ENCODE measurements around the gene PCNT.
A peak's percentile ranks its signal among the peaks of the same experiment; 100 is the strongest.

Gene PCNT

DNA sequence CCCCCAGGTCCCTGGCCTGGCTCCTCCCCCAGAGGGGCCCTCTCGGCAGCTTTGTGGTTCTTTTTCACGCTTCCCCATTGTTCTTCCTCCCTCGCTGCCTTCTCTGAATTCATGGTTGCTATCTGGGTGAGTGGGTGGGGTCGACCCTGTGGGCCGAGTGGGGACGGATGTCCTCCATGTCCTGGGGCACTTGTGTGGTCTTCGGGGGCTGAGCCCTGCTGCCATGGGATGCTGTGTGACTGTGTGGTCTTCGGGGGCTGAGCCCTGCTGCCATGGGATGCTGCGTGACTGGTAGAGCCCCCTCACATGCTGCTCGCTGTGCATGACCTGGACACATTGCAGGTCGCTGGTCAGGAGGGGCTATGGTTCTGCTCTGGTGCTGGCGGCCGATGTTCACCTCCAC is 113.1 kb downstream of the PCNT start:
- no peaks in the 10 kb centered on the region for H3K9me3 ChIP-seq (ENCODE audit: control insufficient read depth, insufficient read depth, low read depth, low read length)
- ChIA-PET CTCF (interaction anchor here (0.7 kb wide), 1 partner anchor 192 kb away, joined by 3 read pairs; no protein-coding TSS in a partner anchor), POLR2A (no interaction called here)
- H3K27ac ChIP-seq (ENCODE audit: extremely low read depth, low read depth, low read length) = no peak overlapping the region
- no peak overlapping the region for H3K4me3 ChIP-seq (ENCODE audit: low read depth, low read length)
- peaks cover 41 to 86% of the 10 kb centered on the region in 2 experiments for H3K36me3 ChIP-seq (ENCODE audit: control insufficient read depth in 2 of 2, insufficient read depth in 1 of 2, low read length in 2 of 2)
- no peaks in the 10 kb centered on the region for H3K4me1 ChIP-seq (ENCODE audit: control insufficient read depth, insufficient read depth, low read length)
- TF ChIP-seq EGR2 (tag by site-specific recombination; IDR thresholded peaks at IDR 0.05; ENCODE audit: low read depth) (peak; percentile 69), ZNF354C (tag by site-specific recombination; IDR thresholded peaks at IDR 0.05; ENCODE audit: borderline replicate concordance, low read depth) (no peak)

- TF ChIP-seq ZBTB8A (tag by site-specific recombination; IDR thresholded peaks at IDR 0.05) (no peak), ZNF335 (tag by site-specific recombination; conservative IDR thresholded peaks at IDR 0.05) (no peak), SP2 (tag by site-specific recombination; IDR thresholded peaks at IDR 0.05) (no peak), ZNF404 (tag by site-specific recombination; IDR thresholded peaks at IDR 0.05) (no peak)
- Histone ChIP-seq H3K4me3 (ENCODE audit: low read depth, low read length) (no peak overlapping the region), H3K9me3 (ENCODE audit: control insufficient read depth, insufficient read depth, low read depth, low read length) (no peaks in the 10 kb centered on the region), H3K27ac (ENCODE audit: extremely low read depth, low read depth, low read length) (no peak overlapping the region), H3K4me1 (ENCODE audit: control insufficient read depth, insufficient read depth, low read length) (no peaks in the 10 kb centered on the region), H3K36me3 (ENCODE audit: control insufficient read depth in 2 of 2, insufficient read depth in 1 of 2, low read length in 2 of 2) (peaks cover 39 to 86% of the 10 kb centered on the region in 2 experiments)
- ChIA-PET POLR2A (no interaction called here), CTCF (no interaction called here)
These were observed 113.6 kb downstream of the PCNT start for GRCh38 chr21:46437511-46437910.

GRCh38 chr21:46438241-46438640 is 114.3 kb downstream of the PCNT start:
- Histone ChIP-seq H3K36me3 (ENCODE audit: control insufficient read depth in 2 of 2, insufficient read depth in 1 of 2, low read length in 2 of 2) (peaks cover 35 to 87% of the 10 kb centered on the region in 2 experiments), H3K9me3 (ENCODE audit: control insufficient read depth, insufficient read depth, low read depth, low read length) (no peaks in the 10 kb centered on the region), H3K4me3 (ENCODE audit: low read depth, low read length) (no peak overlapping the region), H3K27ac (ENCODE audit: extremely low read depth, low read depth, low read length) (no peak overlapping the region), H3K4me1 (ENCODE audit: control insufficient read depth, insufficient read depth, low read length) (no peaks in the 10 kb centered on the region)
- TF ChIP-seq ZNF274 (IDR thresholded peaks at IDR 0.05; ENCODE audit: low read length) = no peak
- TF ChIP-seq ZNF274 (tag by site-specific recombination; IDR thresholded peaks at IDR 0.05; ENCODE audit: borderline replicate concordance) = no peak
- TF ChIP-seq ZNF114 (tag by site-specific recombination; IDR thresholded peaks at IDR 0.05) = no peak
- no peak for TF ChIP-seq ZNF366 (tag by site-specific recombination; conservative IDR thresholded peaks at IDR 0.05)
- TF ChIP-seq ZNF701 (tag by site-specific recombination; IDR thresholded peaks at IDR 0.05) = no peak
- TF ChIP-seq ZEB2 (tag by site-specific recombination; IDR thresholded peaks at IDR 0.05) = no peak
- TF ChIP-seq, protein P1, sequence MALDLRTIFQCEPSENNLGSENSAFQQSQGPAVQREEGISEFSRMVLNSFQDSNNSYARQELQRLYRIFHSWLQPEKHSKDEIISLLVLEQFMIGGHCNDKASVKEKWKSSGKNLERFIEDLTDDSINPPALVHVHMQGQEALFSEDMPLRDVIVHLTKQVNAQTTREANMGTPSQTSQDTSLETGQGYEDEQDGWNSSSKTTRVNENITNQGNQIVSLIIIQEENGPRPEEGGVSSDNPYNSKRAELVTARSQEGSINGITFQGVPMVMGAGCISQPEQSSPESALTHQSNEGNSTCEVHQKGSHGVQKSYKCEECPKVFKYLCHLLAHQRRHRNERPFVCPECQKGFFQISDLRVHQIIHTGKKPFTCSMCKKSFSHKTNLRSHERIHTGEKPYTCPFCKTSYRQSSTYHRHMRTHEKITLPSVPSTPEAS (tag by site-specific recombination; IDR thresholded peaks at IDR 0.05) = no peak
- TF ChIP-seq ZNF324 (tag by site-specific recombination; IDR thresholded peaks at IDR 0.05) = no peak
- TF ChIP-seq SETDB1 (IDR thresholded peaks at IDR 0.05; ENCODE audit: insufficient read length, low read length) = no peak
- ChIA-PET POLR2A (no interaction called here), CTCF (no interaction called here)

GRCh38 chr21:46439906-46440305 is 116.0 kb downstream of the PCNT start:
- no peak overlapping the region for H3K4me3 ChIP-seq (ENCODE audit: low read depth, low read length)
- no peaks in the 10 kb centered on the region for H3K4me1 ChIP-seq (ENCODE audit: control insufficient read depth, insufficient read depth, low read length)
- ChIA-PET POLR2A (no interaction called here), CTCF (no interaction called here)
- H3K9me3 ChIP-seq (ENCODE audit: control insufficient read depth, insufficient read depth, low read depth, low read length) = no peaks in the 10 kb centered on the region
- H3K36me3 ChIP-seq (ENCODE audit: control insufficient read depth in 2 of 2, insufficient read depth in 1 of 2, low read length in 2 of 2) = peaks cover 30 to 87% of the 10 kb centered on the region in 2 experiments
- H3K27ac ChIP-seq (ENCODE audit: extremely low read depth, low read depth, low read length) = no peak overlapping the region
- TF ChIP-seq ZNF341 (tag by site-specific recombination; IDR thresholded peaks at IDR 0.05; ENCODE audit: low read depth) (no peak), ZNF548 (tag by site-specific recombination; IDR thresholded peaks at IDR 0.05) (no peak), ZNF544 (tag by site-specific recombination; IDR thresholded peaks at IDR 0.05) (no peak), ZNF529 (tag by site-specific recombination; IDR thresholded peaks at IDR 0.05; ENCODE audit: insufficient replicate concordance) (no peak), ZBTB1 (tag by site-specific recombination; IDR thresholded peaks at IDR 0.05) (no peak)
- TF ChIP-seq, protein P2, sequence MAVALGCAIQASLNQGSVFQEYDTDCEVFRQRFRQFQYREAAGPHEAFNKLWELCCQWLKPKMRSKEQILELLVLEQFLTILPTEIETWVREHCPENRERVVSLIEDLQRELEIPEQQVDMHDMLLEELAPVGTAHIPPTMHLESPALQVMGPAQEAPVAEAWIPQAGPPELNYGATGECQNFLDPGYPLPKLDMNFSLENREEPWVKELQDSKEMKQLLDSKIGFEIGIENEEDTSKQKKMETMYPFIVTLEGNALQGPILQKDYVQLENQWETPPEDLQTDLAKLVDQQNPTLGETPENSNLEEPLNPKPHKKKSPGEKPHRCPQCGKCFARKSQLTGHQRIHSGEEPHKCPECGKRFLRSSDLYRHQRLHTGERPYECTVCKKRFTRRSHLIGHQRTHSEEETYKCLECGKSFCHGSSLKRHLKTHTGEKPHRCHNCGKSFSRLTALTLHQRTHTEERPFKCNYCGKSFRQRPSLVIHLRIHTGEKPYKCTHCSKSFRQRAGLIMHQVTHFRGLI (tag by site-specific recombination; IDR thresholded peaks at IDR 0.05) = no peak
- TF ChIP-seq, protein P3, sequence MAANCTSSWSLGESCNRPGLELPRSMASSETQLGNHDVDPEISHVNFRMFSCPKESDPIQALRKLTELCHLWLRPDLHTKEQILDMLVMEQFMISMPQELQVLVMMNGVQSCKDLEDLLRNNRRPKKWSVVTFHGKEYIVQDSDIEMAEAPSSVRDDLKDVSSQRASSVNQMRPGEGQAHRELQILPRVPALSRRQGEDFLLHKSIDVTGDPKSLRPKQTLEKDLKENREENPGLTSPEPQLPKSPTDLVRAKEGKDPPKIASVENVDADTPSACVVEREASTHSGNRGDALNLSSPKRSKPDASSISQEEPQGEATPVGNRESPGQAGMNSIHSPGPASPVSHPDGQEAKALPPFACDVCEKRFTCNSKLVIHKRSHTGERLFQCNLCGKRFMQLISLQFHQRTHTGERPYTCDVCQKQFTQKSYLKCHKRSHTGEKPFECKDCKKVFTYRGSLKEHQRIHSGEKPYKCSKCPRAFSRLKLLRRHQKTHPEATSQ (tag by site-specific recombination; IDR thresholded peaks at IDR 0.05) = no peak

Measured in HEK293 (cell line).